ENCODE data around the gene TXLNB. TPM values are rescaled to one million over a fixed set of nuclear protein-coding genes. Genes with fewer than 3 reads are reported as not detected.

The TXLNB gene
- total RNA-seq, 1 experiment from 2014 or later, result 0.07 TPM

GRCh38 chr6:139194740-139195139 is 97.1 kb downstream of the TXLNB start:
- no peaks in the 10 kb centered on the region for H3K4me1 Mint-ChIP-seq (ENCODE audit: low read depth, unreplicated experiment)
- TF ChIP-seq CTCF (IDR thresholded peaks at IDR 0.05; ENCODE audit: unreplicated experiment), result no peak
- no peak overlapping the region for H3K4me3 Mint-ChIP-seq (ENCODE audit: low read depth, unreplicated experiment)
- no peak for DNase-seq
- H3K36me3 Mint-ChIP-seq (ENCODE audit: insufficient read depth, unreplicated experiment), result no peaks in the 10 kb centered on the region
- no TSS peak for BruUV-seq (replicated peaks)
- H3K27ac Mint-ChIP-seq (ENCODE audit: unreplicated experiment), result no peak overlapping the region
- no peaks in the 10 kb centered on the region for H3K9me3 Mint-ChIP-seq (ENCODE audit: low read depth, unreplicated experiment)
- no peaks in the 10 kb centered on the region for H3K27me3 Mint-ChIP-seq (ENCODE audit: unreplicated experiment)
- intact Hi-C loops (cut with micrococcal nuclease; ENCODE audit: unreplicated experiment), result no loop called here
- CTCF ChIA-PET, result no interaction called here

Other genes starting within 250 kb of the TXLNB start
- gene HECA, start 156.9 kb downstream of the TXLNB start, total RNA-seq (2022), result 7.1 and 7.5 TPM in 2 replicates
- gene CITED2, start 82.7 kb upstream of the TXLNB start, total RNA-seq (2022), result 21.4 and 29.6 TPM in 2 replicates